ENCODE measurements around the gene POFUT1. TPM values are rescaled to one million over a fixed set of nuclear protein-coding genes. Genes with fewer than 3 reads are reported as not detected.

The POFUT1 gene
- total and polyA plus RNA-seq, 2 of the 8 experiments (the other 6 are each of a cell fraction or from before 2014, with no cell fraction given): 19.4 to 24.4 TPM

GRCh38 chr20:32179934-32180333 lies 27.7 kb upstream of the POFUT1 start (continued):
- TF ChIP-seq NRF1 (IDR thresholded peaks at IDR 0.05; ENCODE audit: low read depth, low read length): no peak
- no peak for TF ChIP-seq SAP30 (IDR thresholded peaks at IDR 0.05; ENCODE audit: insufficient read depth, insufficient replicate concordance, low read length)
